PC-9 (cell line): ENCODE data around the gene TAF3. TPM values are rescaled to one million over a fixed set of nuclear protein-coding genes. Genes with fewer than 3 reads are reported as not detected.

ENCODE experiments used
- BruUV-seq: library from RNA; stranded (reverse); fragments of 400-500 nt; replicated peaks from 2 replicates; lab custom pipeline; 2021; lab: Mats Ljungman, UMichigan
- CTCF ChIA-PET: fragments of 300-600 bp; sonication (Branson Sonifier 250); formaldehyde crosslinking; loops from one replicate; lab custom pipeline; 2022; ENCODE audit warnings: antibody characterized with exemption; lab: Charles Lee
- POLR2A ChIA-PET: fragments of 300-600 bp; sonication (Branson Sonifier 250); formaldehyde crosslinking; loops from one replicate; lab custom pipeline; 2022; ENCODE audit warnings: antibody characterized with exemption; ENCODE audit not compliant: unreplicated experiment; lab: Charles Lee
- DNase-seq, 2 experiments: peaks; one replicate each; pipeline versions ENCODE4 v3.0.0 to v3.0.0-alpha.2; 2015 to 2022; ENCODE audit warnings: mixed read lengths in 1 of 2
- H2AFZ ChIP-seq: fragments of 200-600 bp; sonication (generic); 2 replicates; pipeline ENCODE4 v1.8.1; 2017; ENCODE audit warnings: antibody characterized with exemption
- H3F3A ChIP-seq: fragments of 200-600 bp; sonication (generic); 2 replicates; pipeline ENCODE4 v1.8.1; 2017; ENCODE audit warnings: antibody characterized with exemption, mild to moderate bottlenecking, low read depth; ENCODE audit not compliant: insufficient read depth
- H3K27ac ChIP-seq: fragments of 200-600 bp; sonication (generic); 2 replicates; pipeline ENCODE4 v1.6.1; 2016; ENCODE audit warnings: mixed run types
- H3K27me3 ChIP-seq: fragments of 200-600 bp; sonication (generic); 2 replicates; pipeline ENCODE4 v1.6.1; 2016; ENCODE audit warnings: low read depth, mixed run types; ENCODE audit not compliant: insufficient read depth
- H3K36me3 ChIP-seq: fragments of 200-600 bp; sonication (generic); 2 replicates; pipeline ENCODE4 v1.6.1; 2016; ENCODE audit warnings: low read depth, mixed run types
- H3K4me1 ChIP-seq: fragments of 200-600 bp; sonication (generic); replicated peaks from 2 replicates; pipeline ENCODE4 v1.6.1; 2016; ENCODE audit warnings: mixed run types; ENCODE audit not compliant: insufficient read depth
- H3K4me2 ChIP-seq: fragments of 200-600 bp; sonication (generic); 2 replicates; pipeline ENCODE4 v1.6.1; 2017; ENCODE audit warnings: mixed run types
- H3K4me3 ChIP-seq: fragments of 200-600 bp; sonication (generic); 2 replicates; pipeline ENCODE4 v1.6.1; 2016; ENCODE audit warnings: mixed run types
- H3K79me2 ChIP-seq: fragments of 200-600 bp; sonication (generic); 2 replicates; pipeline ENCODE4 v1.6.1; 2017; ENCODE audit warnings: low read depth, mixed run types
- H3K9me2 ChIP-seq: fragments of 200-600 bp; sonication (generic); 2 replicates; pipeline ENCODE4 v1.8.1; 2017; ENCODE audit warnings: mild to moderate bottlenecking; ENCODE audit not compliant: insufficient read depth
- H3K9me3 ChIP-seq: fragments of 200-600 bp; sonication (generic); 2 replicates; pipeline ENCODE4 v1.8.1; 2016; ENCODE audit warnings: low read depth; ENCODE audit not compliant: insufficient read depth
- H4K20me1 ChIP-seq: fragments of 200-600 bp; sonication (generic); 2 replicates; pipeline ENCODE4 v1.8.1; 2017; ENCODE audit not compliant: insufficient read depth
- CTCF ChIP-seq: fragments of 200-600 bp; sonication (generic); conservative IDR thresholded peaks from 2 replicates; pipeline ENCODE4 v1.6.1; 2017; ENCODE audit warnings: mixed run types, antibody characterized with exemption, mild to moderate bottlenecking, moderate library complexity
- EZH2 ChIP-seq: fragments of 200-600 bp; sonication (generic); IDR thresholded peaks from 2 replicates; pipeline ENCODE4 v1.8.0; 2017; ENCODE audit warnings: antibody characterized with exemption, low read depth
- intact Hi-C: fragments of 100-400 bp; cut with micrococcal nuclease; formaldehyde crosslinking; loops from one replicate; pipeline ENCODE4 v1.10.0; 2022; ENCODE audit not compliant: unreplicated experiment
- total RNA-seq: library from RNA; stranded (reverse); gene quantifications from 2 replicates; pipeline ENCODE4 v1.2.3, GENCODE V29; 2021

The TAF3 gene
- total RNA-seq, 1 experiment from 2014 or later, result 7.7 TPM

GRCh38 chr10:7932301-7933036, 114.2 kb downstream of the TAF3 start:
- Histone ChIP-seq H3K36me3 (no peaks in the 10 kb centered on the region), H3F3A (no peaks in the 10 kb centered on the region), H3K4me3 (no peak overlapping the region), H3K27ac (no peak overlapping the region), H4K20me1 (no peaks in the 10 kb centered on the region), H3K4me1 (no peaks in the 10 kb centered on the region), H3K4me2 (no peak overlapping the region), H3K79me2 (no peaks in the 10 kb centered on the region), H3K9me2 (no peaks in the 10 kb centered on the region), H3K9me3 (no peaks in the 10 kb centered on the region), H3K27me3 (no peaks in the 10 kb centered on the region), H2AFZ (no peak overlapping the region)
- intact Hi-C loops, result no loop called here
- TF ChIP-seq EZH2, result no peak
- TF ChIP-seq CTCF, result no peak
- POLR2A ChIA-PET, result no interaction called here
- no peak for DNase-seq
- CTCF ChIA-PET, result no interaction called here
- no TSS peak for BruUV-seq

- H3K4me3 ChIP-seq, result no peak overlapping the region
- DNase-seq, result no peak
- TF ChIP-seq EZH2 (no peak), CTCF (no peak)
- ChIA-PET CTCF (no interaction called here), POLR2A (no interaction called here)
- H4K20me1 ChIP-seq, result no peaks in the 10 kb centered on the region
- no peaks in the 10 kb centered on the region for H3K79me2 ChIP-seq
- no TSS peak for BruUV-seq
- no peaks in the 10 kb centered on the region for H3F3A ChIP-seq
- intact Hi-C loops, result no loop called here
- no peaks in the 10 kb centered on the region for H3K4me1 ChIP-seq
- H3K4me2 ChIP-seq, result no peak overlapping the region
- no peaks in the 10 kb centered on the region for H3K27me3 ChIP-seq
- H2AFZ ChIP-seq, result no peak overlapping the region
- no peaks in the 10 kb centered on the region for H3K9me2 ChIP-seq
- H3K27ac ChIP-seq, result no peak overlapping the region
- no peaks in the 10 kb centered on the region for H3K9me3 ChIP-seq
- H3K36me3 ChIP-seq, result no peaks in the 10 kb centered on the region
These were observed 115.0 kb downstream of the TAF3 start for GRCh38 chr10:7933262-7933661.

GRCh38 chr10:7933757-7934156, 115.5 kb downstream of the TAF3 start:
- no peak overlapping the region for H3K4me2 ChIP-seq
- POLR2A ChIA-PET, result no interaction called here
- BruUV-seq, result no TSS peak

More at GRCh38 chr10:7933757-7934156, 115.5 kb downstream of the TAF3 start:
- no peaks in the 10 kb centered on the region for H3F3A ChIP-seq
- DNase-seq, result no peak
- no peak for TF ChIP-seq CTCF
- TF ChIP-seq EZH2, result no peak
- CTCF ChIA-PET, result no interaction called here
- no peaks in the 10 kb centered on the region for H3K9me2 ChIP-seq
- H3K27me3 ChIP-seq, result no peaks in the 10 kb centered on the region
- no peaks in the 10 kb centered on the region for H3K4me1 ChIP-seq
- no peaks in the 10 kb centered on the region for H3K36me3 ChIP-seq
- no peak overlapping the region for H3K27ac ChIP-seq
- intact Hi-C loops, result no loop called here
- H2AFZ ChIP-seq, result no peak overlapping the region
- no peaks in the 10 kb centered on the region for H3K79me2 ChIP-seq
- no peaks in the 10 kb centered on the region for H3K9me3 ChIP-seq
- H3K4me3 ChIP-seq, result no peak overlapping the region
- H4K20me1 ChIP-seq, result no peaks in the 10 kb centered on the region
